ENCODE results near the gene USP4. TPM values are rescaled to one million over a fixed set of nuclear protein-coding genes. Genes with fewer than 3 reads are reported as not detected.

USP4 gene
- total and polyA plus RNA-seq, 2 experiments from 2014 or later, result 16.9 to 20.3 TPM

DNA sequence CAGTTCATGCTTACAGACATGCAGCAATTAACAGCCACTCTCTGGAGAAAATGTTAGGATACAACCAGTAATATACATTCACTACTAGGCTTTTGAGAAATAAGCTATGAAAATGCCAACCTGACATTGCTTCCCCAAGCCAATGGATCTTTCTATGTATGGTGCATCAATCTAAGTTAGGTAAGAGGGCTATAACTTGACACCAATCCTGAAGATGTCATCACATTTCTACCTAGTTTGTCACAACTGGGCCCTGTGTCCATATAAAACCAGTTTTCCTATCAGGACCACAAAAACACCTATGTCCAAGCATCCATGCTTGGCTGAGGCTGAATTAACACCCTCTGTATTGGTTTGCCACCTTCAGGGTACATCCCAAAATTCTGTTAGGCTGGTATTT lies 32.1 kb upstream of the USP4 start:
- Histone ChIP-seq H4K20me1 (replicated peaks; ENCODE audit: insufficient read depth) (peaks cover 32% of the 10 kb centered on the region), H3K36me3 (ENCODE audit: insufficient read depth) (peaks cover 33% of the 10 kb centered on the region), H3K79me2 (replicated peaks; ENCODE audit: insufficient read depth) (peaks cover 64% of the 10 kb centered on the region), H3K9me2 (ENCODE audit: insufficient read depth) (no peaks in the 10 kb centered on the region), H3F3A (replicated peaks; ENCODE audit: low read depth) (peaks cover 9% of the 10 kb centered on the region), H2AFZ (no peak overlapping the region), H3K4me2 (no peak overlapping the region), H3K27me3 (ENCODE audit: insufficient read depth) (no peaks in the 10 kb centered on the region), H3K4me3 (no peak overlapping the region), H3K4me1 (ENCODE audit: insufficient read depth) (no peaks in the 10 kb centered on the region), H3K27ac (ENCODE audit: low read depth) (no peak overlapping the region)
- Mint-ChIP-seq H3K27me3 (ENCODE audit: insufficient read depth, low read depth, poor library complexity) (peaks cover 2% of the 10 kb centered on the region), H3K36me3 (ENCODE audit: low read depth) (peaks cover 64% of the 10 kb centered on the region), H3K4me3 (no peak overlapping the region), H3K9me3 (no peaks in the 10 kb centered on the region), H3K27ac (no peak overlapping the region), H3K4me1 (no peaks in the 10 kb centered on the region)
- ATAC-seq (no peak), DNase-seq (ENCODE audit: low spot score) (no peak)
- no peak for TF ChIP-seq NANOG (IDR thresholded peaks at IDR 0.05; ENCODE audit: borderline replicate concordance)
- TF ChIP-seq CREB1 (CRISPR knock-in tag; IDR thresholded peaks at IDR 0.05; ENCODE audit: low read depth), result no peak
- TF ChIP-seq, protein P1, sequence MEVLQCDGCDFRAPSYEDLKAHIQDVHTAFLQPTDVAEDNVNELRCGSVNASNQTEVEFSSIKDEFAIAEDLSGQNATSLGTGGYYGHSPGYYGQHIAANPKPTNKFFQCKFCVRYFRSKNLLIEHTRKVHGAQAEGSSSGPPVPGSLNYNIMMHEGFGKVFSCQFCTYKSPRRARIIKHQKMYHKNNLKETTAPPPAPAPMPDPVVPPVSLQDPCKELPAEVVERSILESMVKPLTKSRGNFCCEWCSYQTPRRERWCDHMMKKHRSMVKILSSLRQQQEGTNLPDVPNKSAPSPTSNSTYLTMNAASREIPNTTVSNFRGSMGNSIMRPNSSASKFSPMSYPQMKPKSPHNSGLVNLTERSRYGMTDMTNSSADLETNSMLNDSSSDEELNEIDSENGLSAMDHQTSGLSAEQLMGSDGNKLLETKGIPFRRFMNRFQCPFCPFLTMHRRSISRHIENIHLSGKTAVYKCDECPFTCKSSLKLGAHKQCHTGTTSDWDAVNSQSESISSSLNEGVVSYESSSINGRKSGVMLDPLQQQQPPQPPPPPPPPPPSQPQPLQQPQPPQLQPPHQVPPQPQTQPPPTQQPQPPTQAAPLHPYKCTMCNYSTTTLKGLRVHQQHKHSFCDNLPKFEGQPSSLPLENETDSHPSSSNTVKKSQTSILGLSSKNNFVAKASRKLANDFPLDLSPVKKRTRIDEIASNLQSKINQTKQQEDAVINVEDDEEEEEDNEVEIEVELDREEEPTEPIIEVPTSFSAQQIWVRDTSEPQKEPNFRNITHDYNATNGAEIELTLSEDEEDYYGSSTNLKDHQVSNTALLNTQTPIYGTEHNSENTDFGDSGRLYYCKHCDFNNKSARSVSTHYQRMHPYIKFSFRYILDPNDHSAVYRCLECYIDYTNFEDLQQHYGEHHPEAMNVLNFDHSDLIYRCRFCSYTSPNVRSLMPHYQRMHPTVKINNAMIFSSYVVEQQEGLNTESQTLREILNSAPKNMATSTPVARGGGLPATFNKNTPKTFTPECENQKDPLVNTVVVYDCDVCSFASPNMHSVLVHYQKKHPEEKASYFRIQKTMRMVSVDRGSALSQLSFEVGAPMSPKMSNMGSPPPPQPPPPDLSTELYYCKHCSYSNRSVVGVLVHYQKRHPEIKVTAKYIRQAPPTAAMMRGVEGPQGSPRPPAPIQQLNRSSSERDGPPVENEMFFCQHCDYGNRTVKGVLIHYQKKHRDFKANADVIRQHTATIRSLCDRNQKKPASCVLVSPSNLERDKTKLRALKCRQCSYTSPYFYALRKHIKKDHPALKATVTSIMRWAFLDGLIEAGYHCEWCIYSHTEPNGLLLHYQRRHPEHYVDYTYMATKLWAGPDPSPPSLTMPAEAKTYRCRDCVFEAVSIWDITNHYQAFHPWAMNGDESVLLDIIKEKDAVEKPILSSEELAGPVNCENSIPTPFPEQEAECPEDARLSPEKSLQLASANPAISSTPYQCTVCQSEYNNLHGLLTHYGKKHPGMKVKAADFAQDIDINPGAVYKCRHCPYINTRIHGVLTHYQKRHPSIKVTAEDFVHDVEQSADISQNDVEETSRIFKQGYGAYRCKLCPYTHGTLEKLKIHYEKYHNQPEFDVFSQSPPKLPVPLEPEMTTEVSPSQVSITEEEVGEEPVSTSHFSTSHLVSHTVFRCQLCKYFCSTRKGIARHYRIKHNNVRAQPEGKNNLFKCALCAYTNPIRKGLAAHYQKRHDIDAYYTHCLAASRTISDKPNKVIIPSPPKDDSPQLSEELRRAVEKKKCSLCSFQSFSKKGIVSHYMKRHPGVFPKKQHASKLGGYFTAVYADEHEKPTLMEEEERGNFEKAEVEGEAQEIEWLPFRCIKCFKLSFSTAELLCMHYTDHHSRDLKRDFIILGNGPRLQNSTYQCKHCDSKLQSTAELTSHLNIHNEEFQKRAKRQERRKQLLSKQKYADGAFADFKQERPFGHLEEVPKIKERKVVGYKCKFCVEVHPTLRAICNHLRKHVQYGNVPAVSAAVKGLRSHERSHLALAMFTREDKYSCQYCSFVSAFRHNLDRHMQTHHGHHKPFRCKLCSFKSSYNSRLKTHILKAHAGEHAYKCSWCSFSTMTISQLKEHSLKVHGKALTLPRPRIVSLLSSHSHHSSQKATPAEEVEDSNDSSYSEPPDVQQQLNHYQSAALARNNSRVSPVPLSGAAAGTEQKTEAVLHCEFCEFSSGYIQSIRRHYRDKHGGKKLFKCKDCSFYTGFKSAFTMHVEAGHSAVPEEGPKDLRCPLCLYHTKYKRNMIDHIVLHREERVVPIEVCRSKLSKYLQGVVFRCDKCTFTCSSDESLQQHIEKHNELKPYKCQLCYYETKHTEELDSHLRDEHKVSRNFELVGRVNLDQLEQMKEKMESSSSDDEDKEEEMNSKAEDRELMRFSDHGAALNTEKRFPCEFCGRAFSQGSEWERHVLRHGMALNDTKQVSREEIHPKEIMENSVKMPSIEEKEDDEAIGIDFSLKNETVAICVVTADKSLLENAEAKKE (CRISPR knock-in tag; IDR thresholded peaks at IDR 0.05), result no peak
- TF ChIP-seq STAT1 (IDR thresholded peaks at IDR 0.05; ENCODE audit: unreplicated experiment), result no peak
- TF ChIP-seq ETS1 (IDR thresholded peaks at IDR 0.05), result no peak
- no peak for TF ChIP-seq POLR2AphosphoS5 (IDR thresholded peaks at IDR 0.05; ENCODE audit: low read depth)
- no peak for TF ChIP-seq ZNF114 (CRISPR knock-in tag; IDR thresholded peaks at IDR 0.05)
- no peak for TF ChIP-seq CTCF (conservative IDR thresholded peaks at IDR 0.05; ENCODE audit: low read depth in 2 of 2)
- TF ChIP-seq JUNB (IDR thresholded peaks at IDR 0.05; ENCODE audit: unreplicated experiment), result no peak
- no peak for TF ChIP-seq REST (IDR thresholded peaks at IDR 0.05; ENCODE audit: unreplicated experiment)

All from GM23338 (cell line).